ENCODE results near the gene MT1E.

DNA sequence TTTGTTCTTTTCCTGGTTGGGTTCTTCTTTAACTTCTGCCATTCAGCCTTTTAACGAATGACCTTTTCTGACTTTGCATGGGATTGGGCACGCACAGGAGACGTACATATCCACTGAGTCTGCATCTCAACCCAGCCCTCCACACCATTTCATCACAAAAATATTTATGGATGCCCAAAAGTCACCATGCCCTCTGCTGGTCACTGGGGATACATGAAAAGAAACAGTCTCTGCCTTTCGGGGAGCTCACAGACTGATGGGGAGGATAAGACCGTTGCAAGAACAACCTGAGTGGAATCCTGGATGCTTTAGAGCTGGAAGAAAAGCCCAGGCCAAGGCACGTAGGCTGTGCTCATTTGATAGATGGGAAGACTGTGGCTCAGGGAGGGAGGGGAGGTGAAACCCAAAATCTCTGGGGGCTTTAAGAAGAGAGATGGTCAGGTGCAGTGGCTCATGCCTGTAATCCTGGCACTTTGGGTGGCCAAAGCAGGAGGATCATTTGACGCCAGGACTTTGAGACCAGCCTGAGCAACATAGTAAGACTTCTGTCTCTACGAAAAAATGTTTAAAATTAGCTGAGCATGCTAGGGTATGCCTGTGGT, 25.1 kb upstream of the MT1E start:
- TF ChIP-seq EZH2 (IDR thresholded peaks at IDR 0.05; ENCODE audit: borderline replicate concordance, low read depth, low read length, poor library complexity, severe bottlenecking) = no peak
- TF ChIP-seq, protein P1, sequence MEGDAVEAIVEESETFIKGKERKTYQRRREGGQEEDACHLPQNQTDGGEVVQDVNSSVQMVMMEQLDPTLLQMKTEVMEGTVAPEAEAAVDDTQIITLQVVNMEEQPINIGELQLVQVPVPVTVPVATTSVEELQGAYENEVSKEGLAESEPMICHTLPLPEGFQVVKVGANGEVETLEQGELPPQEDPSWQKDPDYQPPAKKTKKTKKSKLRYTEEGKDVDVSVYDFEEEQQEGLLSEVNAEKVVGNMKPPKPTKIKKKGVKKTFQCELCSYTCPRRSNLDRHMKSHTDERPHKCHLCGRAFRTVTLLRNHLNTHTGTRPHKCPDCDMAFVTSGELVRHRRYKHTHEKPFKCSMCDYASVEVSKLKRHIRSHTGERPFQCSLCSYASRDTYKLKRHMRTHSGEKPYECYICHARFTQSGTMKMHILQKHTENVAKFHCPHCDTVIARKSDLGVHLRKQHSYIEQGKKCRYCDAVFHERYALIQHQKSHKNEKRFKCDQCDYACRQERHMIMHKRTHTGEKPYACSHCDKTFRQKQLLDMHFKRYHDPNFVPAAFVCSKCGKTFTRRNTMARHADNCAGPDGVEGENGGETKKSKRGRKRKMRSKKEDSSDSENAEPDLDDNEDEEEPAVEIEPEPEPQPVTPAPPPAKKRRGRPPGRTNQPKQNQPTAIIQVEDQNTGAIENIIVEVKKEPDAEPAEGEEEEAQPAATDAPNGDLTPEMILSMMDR (conservative IDR thresholded peaks at IDR 0.05; ENCODE audit: low read depth, low read length) = peak; percentile 77
